ENCODE results near the gene MDC1.

GRCh38 chr6:30679765-30680535 is 37.1 kb downstream of the MDC1 start:
- TF ChIP-seq CTCF (IDR thresholded peaks at IDR 0.05) (no peak), POLR2A (IDR thresholded peaks at IDR 0.05) (no peak), POLR2AphosphoS5 (IDR thresholded peaks at IDR 0.05) (no peak), EP300 (IDR thresholded peaks at IDR 0.05) (no peak)
